Fibroblast of gingiva (primary cell): ENCODE measurements around the gene PAX8.
"Not testable (repeated sequence)": the region's sequence is repeated elsewhere in the genome, so short reads cannot be mapped to it uniquely, and the experiment has no call there.

Experiments
- DNase-seq: peaks from one replicate; pipeline ENCODE4 v3.0.0-alpha.2; 2011; ENCODE audit warnings: low read depth

The PAX8 gene

DNA sequence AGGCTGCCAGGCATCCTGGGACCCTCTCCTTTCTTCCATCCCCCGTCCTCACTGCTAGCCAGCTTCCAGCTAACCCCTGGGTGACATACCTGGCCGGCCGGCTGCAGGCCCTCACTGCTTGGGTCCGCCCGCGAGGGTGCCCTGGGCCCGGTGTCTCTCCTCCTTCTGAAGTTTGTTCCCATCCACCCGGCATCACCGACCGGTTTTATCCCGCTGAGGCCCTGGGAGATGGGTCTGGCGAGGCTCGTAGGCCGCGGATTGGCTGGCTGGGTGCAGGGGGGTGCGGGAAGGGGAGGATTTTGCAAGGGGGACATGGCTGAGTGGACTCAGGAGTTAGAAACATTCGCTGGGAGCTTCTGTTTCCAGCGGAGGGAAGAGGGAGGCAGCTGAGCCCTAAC lies at the start of gene PAX8:
Gene PAX8, minus strand, starts transcription at position 180 of the 398 bp plus-strand sequence. CDS start 527 bp downstream, outside the sequence.
- DNase-seq: no peak

DNA sequence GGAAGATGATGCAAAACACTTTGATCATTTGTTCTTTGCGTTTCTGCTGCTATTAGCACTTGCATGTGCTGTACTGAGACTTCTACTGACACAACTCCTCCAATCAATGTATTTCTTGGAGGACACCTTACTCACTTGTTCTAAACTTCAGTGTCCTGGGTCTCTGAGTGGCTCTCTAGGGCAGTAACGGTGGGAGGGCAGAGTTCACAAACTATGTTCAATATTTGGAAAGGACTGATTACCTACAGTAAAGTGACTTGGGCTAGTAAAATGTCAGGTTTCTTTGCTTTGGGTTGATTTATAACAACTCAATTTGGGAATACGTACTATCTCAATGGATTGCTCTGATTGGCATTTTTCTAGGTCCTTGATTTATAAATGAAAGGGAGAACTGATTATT lies 49.3 kb upstream of the PAX8 start:
- DNase-seq: no peak

DNA sequence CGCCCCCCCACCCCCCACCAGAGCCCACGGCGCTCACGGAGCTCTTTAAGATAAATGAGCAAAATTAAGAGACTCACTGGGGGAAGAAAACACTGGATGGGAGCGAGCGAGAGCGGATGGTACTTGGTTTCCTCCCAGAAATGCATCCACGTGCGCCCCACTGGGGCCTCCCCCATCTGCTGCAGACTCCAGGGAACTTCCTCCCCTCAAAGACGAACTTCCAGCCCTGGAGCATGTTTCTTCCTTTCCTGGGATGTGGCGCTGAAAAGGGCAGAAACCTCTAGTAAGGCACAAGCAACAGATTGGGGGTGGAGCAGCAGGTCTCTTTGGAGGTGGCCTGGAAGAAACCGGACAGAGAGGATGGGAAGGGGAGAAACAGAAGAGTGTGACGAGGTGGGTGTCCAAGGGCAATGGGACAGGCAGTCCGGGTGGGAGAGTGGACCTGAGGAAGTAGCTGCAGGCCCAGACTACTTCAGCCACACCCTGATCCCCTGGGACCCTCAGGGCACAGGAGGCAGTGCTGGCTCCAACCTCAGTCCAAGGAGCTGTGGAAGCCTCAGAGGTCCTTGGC lies 46.5 kb upstream of the PAX8 start:
- not testable (repeated sequence) for DNase-seq

GRCh38 chr2:113324684-113325160 lies 46.0 kb upstream of the PAX8 start:
- peak; percentile 61 for DNase-seq

GRCh38 chr2:113323129-113323528 lies 44.4 kb upstream of the PAX8 start:
- DNase-seq: not testable (repeated sequence)

GRCh38 chr2:113320106-113320505 lies 41.4 kb upstream of the PAX8 start:
- DNase-seq: not testable (repeated sequence)

GRCh38 chr2:113318941-113319340 lies 40.2 kb upstream of the PAX8 start:
- DNase-seq: not testable (repeated sequence)

DNA sequence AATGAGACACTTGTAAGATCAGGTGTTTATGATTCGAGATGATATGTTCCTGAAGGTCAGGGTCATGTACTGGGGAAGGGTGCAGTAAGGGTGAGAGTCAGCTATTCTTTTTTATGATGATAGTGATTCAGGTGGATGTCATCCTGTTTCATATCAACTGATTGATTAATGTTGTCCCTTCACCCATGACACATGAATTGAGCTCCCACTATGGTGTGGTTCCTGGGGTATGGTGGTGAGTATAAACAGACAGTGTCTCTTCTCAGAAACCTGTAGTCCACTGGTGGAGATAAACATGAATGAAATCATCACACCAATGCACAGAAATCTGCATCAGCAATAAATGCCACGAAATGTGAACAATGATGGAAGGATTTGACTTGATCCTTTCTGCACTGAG lies 37.4 kb upstream of the PAX8 start:
- DNase-seq: no peak

GRCh38 chr2:113314663-113315062 lies 35.9 kb upstream of the PAX8 start:
- not testable (repeated sequence) for DNase-seq

- DNase-seq: not testable (repeated sequence)
Measured at GRCh38 chr2:113314176-113314575, 35.5 kb upstream of the PAX8 start.

GRCh38 chr2:113311781-113312180 lies 33.1 kb upstream of the PAX8 start:
- DNase-seq: peak; percentile 68

- DNase-seq: not testable (repeated sequence)
Measured at GRCh38 chr2:113311191-113311590, 32.5 kb upstream of the PAX8 start.

- no peak for DNase-seq
Measured at GRCh38 chr2:113309655-113310387, 31.1 kb upstream of the PAX8 start.

- not testable (repeated sequence) for DNase-seq
Measured at GRCh38 chr2:113308784-113309183, 30.1 kb upstream of the PAX8 start.

DNA sequence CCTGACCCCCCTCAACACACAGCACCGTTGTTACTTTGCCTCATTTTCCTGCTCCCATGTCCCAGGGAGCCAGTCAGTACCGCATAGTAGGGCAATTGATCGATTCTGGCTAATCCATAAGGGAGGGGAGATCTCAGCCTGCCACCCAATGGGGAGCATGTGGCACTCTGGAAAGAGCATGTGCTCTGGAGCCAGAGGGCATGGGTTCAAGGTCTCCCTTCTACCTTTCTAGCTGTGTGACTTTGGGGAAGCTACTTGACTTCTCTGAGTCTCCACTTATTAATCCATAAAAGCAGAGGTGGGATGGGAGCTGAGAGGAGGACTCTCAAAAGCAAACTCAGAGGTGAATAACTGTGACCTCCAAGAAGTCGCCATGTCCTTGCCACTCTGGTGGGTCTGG lies 27.5 kb upstream of the PAX8 start:
- DNase-seq: not testable (repeated sequence)

DNA sequence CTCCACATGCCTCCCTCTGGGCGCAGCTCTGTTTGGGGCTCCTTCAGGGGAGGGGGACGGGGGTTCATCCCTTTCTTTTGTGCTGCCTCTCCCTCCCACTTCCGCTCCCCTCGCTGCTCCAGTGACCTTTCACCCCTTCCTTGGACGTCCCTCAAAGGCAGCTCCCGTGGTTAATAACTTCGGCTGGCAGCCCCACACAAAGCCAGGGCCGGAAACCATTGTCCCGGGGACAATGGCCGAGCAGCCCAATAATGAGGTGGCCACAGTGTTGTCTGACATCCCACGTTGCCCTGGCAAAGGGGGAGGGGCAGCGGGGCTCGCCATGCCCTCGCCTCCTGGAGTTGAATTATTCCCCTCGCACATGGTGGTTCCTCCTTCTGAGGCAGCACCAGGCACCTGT lies 27.0 kb upstream of the PAX8 start:
- DNase-seq: not testable (repeated sequence)

- DNase-seq: no peak
Measured at GRCh38 chr2:113305146-113305545, 26.4 kb upstream of the PAX8 start.

DNA sequence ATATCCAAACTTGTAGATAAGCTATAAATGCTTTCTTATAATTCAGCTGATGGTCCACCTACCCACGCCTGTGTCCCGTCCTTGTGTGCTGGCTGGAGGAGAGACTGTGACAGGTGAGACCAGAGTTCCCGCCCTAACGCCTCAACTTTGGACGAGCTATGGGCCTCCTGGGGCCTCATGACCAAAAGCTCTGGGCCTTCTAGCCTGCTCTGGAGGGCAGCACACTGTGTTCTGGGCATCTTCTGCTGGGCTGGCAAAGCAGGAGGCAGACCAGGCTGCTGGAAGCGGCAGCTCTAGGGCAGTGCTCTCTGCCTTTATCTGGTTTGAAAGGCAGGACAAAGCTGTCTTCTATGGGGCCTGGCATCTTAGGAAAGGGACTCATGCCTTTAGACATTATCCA lies 26.0 kb upstream of the PAX8 start:
- DNase-seq: no peak

DNA sequence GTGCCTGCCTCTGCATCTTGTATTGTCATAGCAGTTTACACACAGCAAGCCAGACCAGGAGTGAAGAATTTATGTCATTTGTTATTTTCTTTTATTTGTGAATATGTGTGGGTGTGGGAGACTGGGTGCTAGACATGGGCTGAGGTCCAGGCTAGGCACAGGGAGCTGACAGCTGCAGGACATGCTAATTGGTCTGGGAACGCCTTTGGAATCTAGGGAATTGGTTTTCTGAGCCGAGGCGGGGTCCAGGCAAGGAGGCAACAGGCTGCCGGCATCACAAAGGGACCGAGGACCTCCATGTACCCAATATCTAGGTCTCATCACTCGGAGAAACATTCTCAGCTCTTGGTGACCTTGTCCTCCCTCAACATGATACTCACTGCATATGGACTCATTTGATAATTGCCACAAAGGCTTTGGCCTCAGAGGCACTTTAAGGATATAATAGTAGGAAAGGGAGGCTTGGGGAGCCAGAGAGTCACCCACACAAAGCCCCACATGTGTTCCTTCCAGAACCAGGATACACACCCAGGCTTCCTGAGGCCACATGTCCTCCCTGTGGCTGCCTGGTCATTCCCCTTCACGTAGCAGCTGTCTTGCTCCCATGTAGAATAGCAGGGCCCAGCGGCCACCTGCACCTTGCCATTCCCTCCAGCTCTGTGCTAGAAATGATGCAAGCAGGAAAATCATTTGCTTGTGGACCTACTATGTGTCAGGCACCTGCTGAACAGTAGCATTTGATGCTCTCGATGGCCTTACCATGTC lies 23.7 kb upstream of the PAX8 start:
- not testable (repeated sequence) for DNase-seq

- no peak for DNase-seq
Measured at GRCh38 chr2:113300281-113300680, 21.6 kb upstream of the PAX8 start.

DNA sequence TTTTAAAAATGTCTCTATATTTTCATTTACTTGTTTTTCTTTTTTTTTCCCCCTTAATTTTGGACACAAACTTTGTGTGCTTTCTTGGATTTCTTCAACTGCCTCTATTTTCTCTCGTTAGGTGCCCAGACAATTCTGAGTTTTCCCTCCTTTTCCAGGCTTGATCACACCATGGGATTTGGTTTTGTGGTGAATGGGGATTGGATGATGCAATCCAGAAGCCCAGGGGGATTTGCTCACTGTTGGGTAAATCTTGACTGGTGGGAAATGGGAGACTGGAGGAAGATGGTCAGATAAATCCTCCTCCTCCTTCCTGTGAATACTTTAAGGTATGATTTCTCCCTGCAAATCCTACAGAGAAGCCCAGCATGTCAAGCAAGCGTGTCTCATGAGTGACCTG lies 19.5 kb upstream of the PAX8 start:
- no peak for DNase-seq

GRCh38 chr2:113297590-113297989 lies 18.9 kb upstream of the PAX8 start:
- DNase-seq: not testable (repeated sequence)

DNA sequence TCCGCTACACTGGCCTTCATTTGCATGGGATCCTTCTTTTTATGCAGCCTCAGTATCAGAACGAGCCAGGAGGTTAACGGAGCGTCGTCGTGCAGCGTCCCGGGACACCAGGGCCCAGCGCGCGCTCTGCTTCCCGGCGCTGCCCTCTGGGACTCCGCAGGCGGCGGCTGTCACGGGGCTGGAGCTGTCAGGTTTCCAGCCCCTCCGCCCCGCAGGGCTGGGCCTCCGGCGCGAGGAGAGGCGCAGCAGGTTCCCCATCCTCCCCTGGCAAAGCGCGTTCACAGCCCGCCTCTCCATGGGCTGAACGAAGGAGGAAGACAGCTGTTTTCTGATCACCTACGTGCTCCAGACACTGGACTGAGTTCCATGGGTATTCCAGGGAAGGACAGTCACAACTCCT lies 12.5 kb upstream of the PAX8 start:
- DNase-seq: no peak
